IMR-90 (cell line): ENCODE data around the gene SFXN3. TPM values are rescaled to one million over a fixed set of nuclear protein-coding genes. Genes with fewer than 3 reads are reported as not detected.
A peak's percentile ranks its signal among the peaks of the same experiment; 100 is the strongest.

Experiments used
- ATAC-seq: fragments of 200-7000 bp; cut with Tn5 transposase; 2 replicates; pipeline ENCODE4 v1.9.1; 2020; ENCODE audit warnings: low read depth, mild to moderate bottlenecking, moderate library complexity
- BruUV-seq: library from RNA; stranded (reverse); fragments of 400-500 nt; replicated peaks from 2 replicates; lab custom pipeline; 2021; lab: Mats Ljungman, UMichigan
- CTCF ChIA-PET: fragments of 300-600 bp; formaldehyde crosslinking; extraction: SDS; loops from one replicate; lab custom pipeline; 2021; ENCODE audit warnings: antibody characterized with exemption; lab: Yijun Ruan, JAX
- POLR2A ChIA-PET: fragments of 300-600 bp; sonication (Branson Sonifier 250); formaldehyde crosslinking; loops from one replicate; lab custom pipeline; 2022; ENCODE audit warnings: antibody characterized with exemption; ENCODE audit not compliant: unreplicated experiment; lab: Charles Lee
- DNase-seq: peaks from one replicate; pipeline ENCODE4 v3.0.0; 2013
- H2AFZ ChIP-seq: replicated peaks from 2 replicates; pipeline ENCODE3; 2013; ENCODE audit warnings: low read length, mild to moderate bottlenecking; ENCODE audit not compliant: poor library complexity
- H2AK5ac ChIP-seq: 2 replicates; pipeline ENCODE4 v1.6.1; 2013; ENCODE audit warnings: low read depth, low read length, inconsistent platforms
- H2AK9ac ChIP-seq: replicated peaks from 2 replicates; pipeline ENCODE3; 2013; ENCODE audit warnings: mild to moderate bottlenecking, low read depth, low read length, moderate library complexity; ENCODE audit not compliant: poor library complexity
- H2BK120ac ChIP-seq: 2 replicates; pipeline ENCODE4 v1.6.1; 2013; ENCODE audit warnings: low read depth, low read length, inconsistent platforms
- H2BK15ac ChIP-seq: 3 replicates; pipeline ENCODE4 v1.6.1; 2013; ENCODE audit warnings: low read depth, low read length, inconsistent platforms
- H2BK20ac ChIP-seq: 2 replicates; pipeline ENCODE4 v1.6.1; 2013; ENCODE audit warnings: low read depth, mild to moderate bottlenecking, inconsistent platforms, low read length, moderate library complexity
- H2BK5ac ChIP-seq: 2 replicates; pipeline ENCODE4 v1.6.1; 2013; ENCODE audit warnings: mild to moderate bottlenecking, low read depth, low read length, inconsistent platforms; ENCODE audit not compliant: poor library complexity, severe bottlenecking
- H3K14ac ChIP-seq: replicated peaks from 2 replicates; pipeline ENCODE4 v1.6.1; 2013; ENCODE audit warnings: low read depth, low read length, inconsistent platforms
- H3K18ac ChIP-seq: 2 replicates; pipeline ENCODE4 v1.6.1; 2013; ENCODE audit warnings: low read depth, low read length, control low read depth
- H3K23ac ChIP-seq: 2 replicates; pipeline ENCODE4 v1.6.1; 2013; ENCODE audit warnings: low read depth, low read length, inconsistent platforms
- H3K27ac ChIP-seq: 2 replicates; pipeline ENCODE4 v1.5.1; 2013; ENCODE audit warnings: mild to moderate bottlenecking, control low read depth, low read length; ENCODE audit not compliant: insufficient read depth
- H3K27me3 ChIP-seq: 2 replicates; pipeline ENCODE4 v1.6.1; 2013; ENCODE audit warnings: low read length; ENCODE audit not compliant: control insufficient read depth, insufficient read depth
- H3K36me3 ChIP-seq: 2 replicates; pipeline ENCODE4 v1.6.1; 2013; ENCODE audit warnings: low read length, mixed read lengths; ENCODE audit not compliant: control insufficient read depth, insufficient read depth
- H3K4ac ChIP-seq: 2 replicates; pipeline ENCODE4 v1.6.1; 2013; ENCODE audit warnings: low read depth, low read length, inconsistent platforms
- H3K4me1 ChIP-seq: 2 replicates; pipeline ENCODE4 v1.6.1; 2013; ENCODE audit warnings: low read length, mixed read lengths; ENCODE audit not compliant: control insufficient read depth, insufficient read depth
- H3K4me2 ChIP-seq: 2 replicates; pipeline ENCODE4 v1.6.1; 2013; ENCODE audit warnings: low read depth, mild to moderate bottlenecking, control low read depth, low read length, moderate library complexity
- H3K4me3 ChIP-seq: 2 replicates; pipeline ENCODE4 v1.5.1; 2013; ENCODE audit warnings: low read depth, mild to moderate bottlenecking, control low read depth, low read length, moderate library complexity; ENCODE audit not compliant: insufficient read depth
- H3K56ac ChIP-seq: 2 replicates; pipeline ENCODE4 v1.6.1; 2013; ENCODE audit warnings: low read length, inconsistent platforms; ENCODE audit not compliant: insufficient read depth; ENCODE audit errors: extremely low read depth
- H3K79me1 ChIP-seq, 2 experiments: 2 replicates each; pipeline ENCODE4 v1.6.1; 2013; ENCODE audit warnings: low read length in 2 of 2, inconsistent platforms in 1 of 2, low read depth in 1 of 2
- H3K9ac ChIP-seq: 2 replicates; pipeline ENCODE4 v1.6.1; 2013; ENCODE audit warnings: low read depth, low read length, control low read depth
- H3K9me1 ChIP-seq: 2 replicates; pipeline ENCODE4 v1.6.1; 2013; ENCODE audit warnings: low read length, inconsistent platforms; ENCODE audit not compliant: insufficient read depth
- H3K9me3 ChIP-seq: 2 replicates; pipeline ENCODE4 v1.6.1; 2013; ENCODE audit warnings: low read length; ENCODE audit not compliant: control insufficient read depth, insufficient read depth
- H4K20me1 ChIP-seq: 2 replicates; pipeline ENCODE4 v1.6.1; 2013; ENCODE audit warnings: low read length, inconsistent platforms; ENCODE audit not compliant: insufficient read depth
- H4K5ac ChIP-seq: 2 replicates; pipeline ENCODE4 v1.6.1; 2013; ENCODE audit warnings: mild to moderate bottlenecking, low read depth, low read length, control low read depth
- H4K8ac ChIP-seq, 2 experiments: 2 replicates each; pipeline ENCODE4 v1.6.1; 2013; ENCODE audit warnings: low read depth in 2 of 2, low read length in 2 of 2, control low read depth in 1 of 2, inconsistent platforms in 1 of 2
- H4K91ac ChIP-seq: 2 replicates; pipeline ENCODE4 v1.6.1; 2013; ENCODE audit warnings: low read depth, low read length, inconsistent platforms; ENCODE audit not compliant: insufficient read depth
- BHLHE40 ChIP-seq: fragments of 150-350 bp; IDR thresholded peaks from 2 replicates; pipeline ENCODE4 v1.6.1; 2016; ENCODE audit warnings: mild to moderate bottlenecking, low read depth, low read length
- CEBPB ChIP-seq: IDR thresholded peaks from 2 replicates; pipeline ENCODE4 v1.6.1; 2012; ENCODE audit warnings: low read depth, low read length, improper control_type of control experiment
- CHD1 ChIP-seq: IDR thresholded peaks from 2 replicates; pipeline ENCODE4 v1.6.1; 2012; ENCODE audit warnings: low read depth, low read length, improper control_type of control experiment
- CTCF ChIP-seq: conservative IDR thresholded peaks from 2 replicates; pipeline ENCODE4 v1.5.1; 2012; ENCODE audit warnings: mild to moderate bottlenecking, low read depth, low read length, improper control_type of control experiment
- ELK1 ChIP-seq: fragments of 150-350 bp; IDR thresholded peaks from 2 replicates; pipeline ENCODE4 v1.6.1; 2016; ENCODE audit warnings: low read depth, mild to moderate bottlenecking, low read length, moderate library complexity, borderline replicate concordance
- FOS ChIP-seq: fragments of 150-350 bp; IDR thresholded peaks from 2 replicates; pipeline ENCODE4 v1.6.1; 2016; ENCODE audit warnings: low read depth, low read length
- MAZ ChIP-seq: IDR thresholded peaks from 2 replicates; pipeline ENCODE4 v1.6.1; 2012; ENCODE audit warnings: low read depth, mild to moderate bottlenecking, low read length, improper control_type of control experiment, moderate library complexity, borderline replicate concordance
- MXI1 ChIP-seq: IDR thresholded peaks from 2 replicates; pipeline ENCODE4 v1.6.1; 2012; ENCODE audit warnings: low read depth, mild to moderate bottlenecking, low read length, moderate library complexity, borderline replicate concordance
- POLR2A ChIP-seq: IDR thresholded peaks from 2 replicates; pipeline ENCODE4 v1.6.1; 2012; ENCODE audit warnings: mild to moderate bottlenecking, low read depth, low read length
- RCOR1 ChIP-seq: IDR thresholded peaks from 2 replicates; pipeline ENCODE4 v1.6.1; 2012; ENCODE audit warnings: mild to moderate bottlenecking, low read length, improper control_type of control experiment; ENCODE audit not compliant: insufficient replicate concordance
- RFX5 ChIP-seq: IDR thresholded peaks from 2 replicates; pipeline ENCODE4 v1.8.0; 2012; ENCODE audit warnings: low read depth, mild to moderate bottlenecking, low read length, moderate library complexity
- USF2 ChIP-seq: fragments of 150-350 bp; IDR thresholded peaks from 2 replicates; pipeline ENCODE4 v1.6.1; 2017; ENCODE audit warnings: mild to moderate bottlenecking, antibody characterized with exemption, low read length, low read depth
- WGBS, 2 experiments: methylation state at CpG; one replicate each; pipeline versions ENCODE4 v1.1.5 to v1.1.7; 2013; ENCODE audit warnings: missing lambda C conversion rate in 2 of 2; ENCODE audit not compliant: insufficient read length in 1 of 2; ENCODE audit errors: extremely low coverage in 2 of 2; 5-methylcytosine and 5-hydroxymethylcytosine counted together
- dilution Hi-C: fragments of 300-500 bp; cut with HindIII; formaldehyde crosslinking; loops from one replicate; pipeline ENCODE4 v1.14.3; 2018; ENCODE audit warnings: low sequenced_read_pairs; ENCODE audit not compliant: unreplicated experiment
- in situ Hi-C: fragments of 300-500 bp; cut with MboI; formaldehyde crosslinking; loops from 3 replicates; pipeline ENCODE4 v1.14.3; 2019; ENCODE audit warnings: low sequenced_read_pairs, inconsistent platforms, mixed read lengths
- intact Hi-C: fragments of 100-400 bp; cut with micrococcal nuclease; formaldehyde crosslinking; loops from 2 replicates; pipeline ENCODE4 v1.10.0; 2022
- polyA plus RNA-seq, 3 experiments: library from polyadenylated mRNA; depleted of rRNA; stranded (reverse); fragments of >200 nt; gene quantifications; 2 replicates each; pipeline ENCODE4 v1.2.3, GENCODE V29; 2012; ENCODE audit warnings: low replicate concordance in 1 of 3
- total RNA-seq: library from RNA; depleted of rRNA; stranded (reverse); fragments of >200 nt; gene quantifications from 2 replicates; pipeline ENCODE4 v1.2.3, GENCODE V29; 2012

The SFXN3 gene
- total and polyA plus RNA-seq, 2 of the 4 experiments (the other 2 are of a cell fraction): 64.7 to 77.2 TPM

GRCh38 chr10:101064415-101065030 lies 33.5 kb downstream of the SFXN3 start:
- no peak overlapping the region for H3K18ac ChIP-seq
- ChIA-PET CTCF (interaction anchor here (0.8 kb wide), 1 partner anchor 14 kb away, joined by 3 read pairs; no protein-coding TSS in a partner anchor), POLR2A (no interaction called here)
- peaks cover 0 to 31% of the 10 kb centered on the region in 2 experiments; a peak in 3 of 4 replicates for H3K79me1 ChIP-seq
- dilution Hi-C loops (no loop called here), in situ Hi-C loops (no loop called here), intact Hi-C loops (loop anchor here (5.0 kb wide), 1 partner anchor 32 kb away; the partner anchor contains the start of genes PDZD7 and SFXN3)
- no peak for ATAC-seq
- WGBS, 2 experiments: 100% methylated on average over 3 of the region's 9 CpGs; no CpG with 5 or more reads in 1 of the 2 experiments
- no peaks in the 10 kb centered on the region for H3K36me3 ChIP-seq
- H3K9me3 ChIP-seq: no peaks in the 10 kb centered on the region
- H3K23ac ChIP-seq: no peak overlapping the region
- H3K27me3 ChIP-seq: no peaks in the 10 kb centered on the region
- peaks cover 22% of the 10 kb centered on the region for H3K4me1 ChIP-seq
- H3K9me1 ChIP-seq: peaks cover 8% of the 10 kb centered on the region
- no peak overlapping the region for H2BK5ac ChIP-seq
- BruUV-seq: no TSS peak
- DNase-seq: no peak
- H4K5ac ChIP-seq: no peak overlapping the region
- no peak overlapping the region for H2AFZ ChIP-seq
- no peak overlapping the region for H4K8ac ChIP-seq
- H2BK15ac ChIP-seq: no peak overlapping the region
- H3K27ac ChIP-seq: no peak overlapping the region
- H2BK120ac ChIP-seq: no peak overlapping the region
- peak overlapping the region; percentile 23 for H2AK9ac ChIP-seq
- no peak overlapping the region for H2BK20ac ChIP-seq
- H3K4me3 ChIP-seq: no peak overlapping the region
- no peak overlapping the region for H3K9ac ChIP-seq
- H2AK5ac ChIP-seq: peak overlapping the region; percentile 37; the same call in 1 of the 2 replicates
- TF ChIP-seq FOS (no peak), USF2 (no peak), CEBPB (no peak), CTCF (no peak), MAZ (no peak), RFX5 (no peak), RCOR1 (no peak), BHLHE40 (no peak), MXI1 (no peak), CHD1 (no peak), POLR2A (no peak), ELK1 (no peak)
- H3K4me2 ChIP-seq: no peak overlapping the region
- H4K91ac ChIP-seq: no peak overlapping the region
- H3K14ac ChIP-seq: no peak overlapping the region
- H3K4ac ChIP-seq: no peak overlapping the region
- H3K56ac ChIP-seq: no peak overlapping the region
- H4K20me1 ChIP-seq: no peaks in the 10 kb centered on the region; the same call in none of the 2 replicates
